SK-N-SH (cell line): ENCODE results near the gene COBLL1. TPM values are rescaled to one million over a fixed set of nuclear protein-coding genes. Genes with fewer than 3 reads are reported as not detected.

Experiments
- CTCF ChIA-PET: fragments of 300-600, 350-600 bp; formaldehyde crosslinking; extraction: SDS; loops from one replicate; lab custom pipeline; 2021; lab: Yijun Ruan, JAX
- POLR2A ChIA-PET: fragments of 350-600 bp; sonication (Branson Sonifier 250); formaldehyde crosslinking; extraction: SDS; loops from one replicate; lab custom pipeline; 2020; ENCODE audit warnings: antibody characterized with exemption, inconsistent platforms; lab: Yijun Ruan, JAX
- DNase-seq: peaks from one replicate; pipeline ENCODE4 v3.0.0; 2012
- H2AFZ ChIP-seq: fragments of 200-600 bp; sonication (generic); 2 replicates; pipeline ENCODE4 v1.8.1; 2016; ENCODE audit warnings: antibody characterized with exemption, mild to moderate bottlenecking, low read depth
- H3F3A ChIP-seq: fragments of 200-600 bp; sonication (generic); replicated peaks from 2 replicates; pipeline ENCODE3; 2016; ENCODE audit warnings: antibody characterized with exemption, mild to moderate bottlenecking; ENCODE audit not compliant: insufficient read depth
- H3K27ac ChIP-seq, 2 experiments: fragments of 200-500 bp in 1 of 2; fragments of 200-600 bp in 1 of 2; sonication (Bioruptor generic) in 1 of 2; sonication (generic), shearing (Covaris generic) in 1 of 2; 2 replicates each; pipeline versions ENCODE4 v1.5.1 to v1.6.1; 2014 to 2016; ENCODE audit warnings: low read depth in 2 of 2, inconsistent platforms in 1 of 2, low read length in 1 of 2, mild to moderate bottlenecking in 1 of 2, mixed read lengths in 1 of 2
- H3K27me3 ChIP-seq: fragments of 200-600 bp; sonication (generic), shearing (Covaris generic); 2 replicates; pipeline ENCODE4 v1.6.1; 2016; ENCODE audit warnings: mixed run types; ENCODE audit not compliant: insufficient read depth
- H3K36me3 ChIP-seq, 2 experiments: fragments of 200-500 bp in 1 of 2; fragments of 200-600 bp in 1 of 2; sonication (Bioruptor generic) in 1 of 2; sonication (generic) in 1 of 2; replicated peaks in 1 of 2; 2 replicates each; pipeline versions ENCODE3 to v1.5.1; 2014 to 2016; ENCODE audit warnings: low read length in 1 of 2, mild to moderate bottlenecking in 1 of 2; ENCODE audit not compliant: insufficient read depth in 2 of 2, control insufficient read depth in 1 of 2
- H3K4me1 ChIP-seq, 2 experiments: fragments of 200-500 bp in 1 of 2; fragments of 200-600 bp in 1 of 2; sonication (Bioruptor generic) in 1 of 2; sonication (generic), shearing (Covaris generic) in 1 of 2; 2 replicates each; pipeline versions ENCODE4 v1.5.1 to v1.6.1; 2014 to 2016; ENCODE audit warnings: low read depth in 1 of 2, low read length in 1 of 2, mixed run types in 1 of 2; ENCODE audit not compliant: insufficient read depth in 2 of 2, control insufficient read depth in 1 of 2
- H3K4me2 ChIP-seq: fragments of 200-600 bp; sonication (generic), shearing (Covaris generic); 2 replicates; pipeline ENCODE4 v1.6.1; 2017; ENCODE audit warnings: mixed run types
- H3K4me3 ChIP-seq, 2 experiments: fragments of 200-500 bp in 1 of 2; fragments of 200-600 bp in 1 of 2; sonication (Bioruptor generic) in 1 of 2; sonication (generic), shearing (Covaris generic) in 1 of 2; 2 replicates each; pipeline versions ENCODE4 v1.5.1 to v1.8.1; 2014 to 2016; ENCODE audit warnings: low read depth in 2 of 2, inconsistent platforms in 1 of 2, low read length in 1 of 2, mild to moderate bottlenecking in 1 of 2, mixed read lengths in 1 of 2, moderate library complexity in 1 of 2
- H3K79me2 ChIP-seq: fragments of 200-600 bp; sonication (generic); 2 replicates; pipeline ENCODE4 v1.8.1; 2017; ENCODE audit warnings: mild to moderate bottlenecking; ENCODE audit not compliant: insufficient read depth
- H3K9ac ChIP-seq: fragments of 200-600 bp; sonication (generic); 2 replicates; pipeline ENCODE4 v1.6.1; 2017; ENCODE audit warnings: mixed run types
- H3K9me2 ChIP-seq: fragments of 200-600 bp; sonication (generic); 2 replicates; pipeline ENCODE4 v1.6.1; 2017; ENCODE audit warnings: mixed run types
- H3K9me3 ChIP-seq: fragments of 200-600 bp; sonication (generic); 2 replicates; pipeline ENCODE4 v1.6.1; 2017; ENCODE audit warnings: mixed run types, mild to moderate bottlenecking, moderate library complexity
- H4K20me1 ChIP-seq: fragments of 200-600 bp; sonication (generic); 2 replicates; pipeline ENCODE4 v1.6.1; 2017; ENCODE audit warnings: mild to moderate bottlenecking, mixed run types; ENCODE audit not compliant: insufficient read depth
- CHD2 ChIP-seq: fragments of 150-350 bp; IDR thresholded peaks from 2 replicates; pipeline ENCODE4 v1.6.1; 2018; ENCODE audit warnings: low read length; ENCODE audit not compliant: partially characterized antibody
- ELF1 ChIP-seq: IDR thresholded peaks from 2 replicates; pipeline ENCODE4 v1.4.0; 2012
- EZH2phosphoT487 ChIP-seq: fragments of 200-600 bp; sonication (generic); IDR thresholded peaks from 2 replicates; pipeline ENCODE4 v1.6.1; 2017; ENCODE audit warnings: low read depth, mixed run types, mild to moderate bottlenecking, antibody characterized with exemption, moderate library complexity, borderline replicate concordance
- FOSL2 ChIP-seq: IDR thresholded peaks from 2 replicates; pipeline ENCODE4 v1.4.0; 2012; ENCODE audit warnings: low read depth, mild to moderate bottlenecking, moderate library complexity, borderline replicate concordance
- GATA2 ChIP-seq: sonication (generic); formaldehyde crosslinking; IDR thresholded peaks from 2 replicates; pipeline ENCODE4 v1.5.0; 2020; ENCODE audit warnings: mild to moderate bottlenecking, missing genetic modification reagents
- IRF3 ChIP-seq: fragments of 150-350 bp; IDR thresholded peaks from 2 replicates; pipeline ENCODE4 v1.6.1; 2016; ENCODE audit warnings: mild to moderate bottlenecking, low read depth, low read length
- JUND ChIP-seq: IDR thresholded peaks from 2 replicates; pipeline ENCODE4 v1.4.0; 2012
- MAX ChIP-seq: IDR thresholded peaks from 2 replicates; pipeline ENCODE4 v1.4.0; 2012; ENCODE audit warnings: low read depth
- MXI1 ChIP-seq: IDR thresholded peaks from 2 replicates; pipeline ENCODE4 v1.6.1; 2012; ENCODE audit warnings: mild to moderate bottlenecking, low read depth, low read length, improper control_type of control experiment
- NFIC ChIP-seq: IDR thresholded peaks from 2 replicates; pipeline ENCODE4 v1.4.0; 2012; ENCODE audit warnings: borderline replicate concordance
- REST ChIP-seq: IDR thresholded peaks from 2 replicates; pipeline ENCODE4 v1.6.1; 2012; ENCODE audit warnings: mild to moderate bottlenecking, low read depth, low read length, moderate library complexity
- RXRA ChIP-seq: IDR thresholded peaks from 2 replicates; pipeline ENCODE4 v1.4.0; 2012; ENCODE audit warnings: low read depth, mild to moderate bottlenecking, borderline replicate concordance
- SIN3A ChIP-seq: IDR thresholded peaks from 2 replicates; pipeline ENCODE4 v1.6.1; 2012; ENCODE audit warnings: low read depth, mild to moderate bottlenecking, low read length, moderate library complexity, borderline replicate concordance
- SMC3 ChIP-seq: IDR thresholded peaks from 2 replicates; pipeline ENCODE4 v1.6.1; 2012; ENCODE audit warnings: low read depth, low read length, improper control_type of control experiment
- TAF1 ChIP-seq: IDR thresholded peaks from 2 replicates; pipeline ENCODE4 v1.6.1; 2012; ENCODE audit warnings: low read depth, mild to moderate bottlenecking, low read length, moderate library complexity, borderline replicate concordance
- USF2 ChIP-seq: fragments of 150-350 bp; IDR thresholded peaks from 2 replicates; pipeline ENCODE4 v1.6.1; 2017; ENCODE audit warnings: antibody characterized with exemption, low read length, low read depth, borderline replicate concordance
- WGBS: methylation state at CpG from one replicate; pipeline ENCODE4 v1.1.6; 2017; ENCODE audit warnings: low lambda C conversion rate; 5-methylcytosine and 5-hydroxymethylcytosine counted together
- polyA plus RNA-seq, 3 experiments: library from polyadenylated mRNA; depleted of rRNA; stranded (reverse); fragments of >200 nt; gene quantifications; 2 replicates each; pipeline ENCODE4 v1.2.3, GENCODE V29; 2012

Gene COBLL1
- polyA plus RNA-seq, 1 of the 3 experiments (the other 2 are of a cell fraction) = 3.1 TPM

GRCh38 chr2:164837807-164838206 lies 3.8 kb downstream of the COBLL1 start:
- CTCF ChIA-PET = no interaction called here
- Histone ChIP-seq H2AFZ (no peak overlapping the region), H3K9ac (no peak overlapping the region), H3K4me1 (peaks cover 8 to 10% of the 10 kb centered on the region in 2 experiments; a peak in 2 of 4 replicates), H3F3A (peaks cover 10% of the 10 kb centered on the region), H3K79me2 (peaks cover 13% of the 10 kb centered on the region)
- WGBS = 94% methylated on average over 3 of the region's 3 CpGs
- TF ChIP-seq EZH2phosphoT487 = no peak
- no peak for TF ChIP-seq GATA2 (CRISPR knock-in tag)
- TF ChIP-seq JUND = no peak
- TF ChIP-seq RXRA = no peak
- no peak for TF ChIP-seq MAX
- TF ChIP-seq MXI1 = no peak
- no peak for TF ChIP-seq CHD2
- no peak for TF ChIP-seq NFIC
- TF ChIP-seq USF2 = no peak
- TF ChIP-seq FOSL2 = no peak
- no peak for TF ChIP-seq SIN3A
- no peak for TF ChIP-seq ELF1
- TF ChIP-seq REST = no peak
- TF ChIP-seq IRF3 = no peak
- TF ChIP-seq SMC3 = no peak
- no peak for TF ChIP-seq TAF1
- TF ChIP-seq, all 33 proteins: peak for 0
- no peak overlapping the region for H3K4me2 ChIP-seq
- no peaks in the 10 kb centered on the region for H3K36me3 ChIP-seq
- POLR2A ChIA-PET = no interaction called here
- H3K4me3 ChIP-seq = no peak overlapping the region
- no peaks in the 10 kb centered on the region for H3K9me3 ChIP-seq
- no peak for DNase-seq
- no peaks in the 10 kb centered on the region for H3K9me2 ChIP-seq
- no peaks in the 10 kb centered on the region for H4K20me1 ChIP-seq
- H3K27ac ChIP-seq = no peak overlapping the region
- no peaks in the 10 kb centered on the region for H3K27me3 ChIP-seq
